ENCODE measurements around the gene E2F2.

E2F2 gene

DNA sequence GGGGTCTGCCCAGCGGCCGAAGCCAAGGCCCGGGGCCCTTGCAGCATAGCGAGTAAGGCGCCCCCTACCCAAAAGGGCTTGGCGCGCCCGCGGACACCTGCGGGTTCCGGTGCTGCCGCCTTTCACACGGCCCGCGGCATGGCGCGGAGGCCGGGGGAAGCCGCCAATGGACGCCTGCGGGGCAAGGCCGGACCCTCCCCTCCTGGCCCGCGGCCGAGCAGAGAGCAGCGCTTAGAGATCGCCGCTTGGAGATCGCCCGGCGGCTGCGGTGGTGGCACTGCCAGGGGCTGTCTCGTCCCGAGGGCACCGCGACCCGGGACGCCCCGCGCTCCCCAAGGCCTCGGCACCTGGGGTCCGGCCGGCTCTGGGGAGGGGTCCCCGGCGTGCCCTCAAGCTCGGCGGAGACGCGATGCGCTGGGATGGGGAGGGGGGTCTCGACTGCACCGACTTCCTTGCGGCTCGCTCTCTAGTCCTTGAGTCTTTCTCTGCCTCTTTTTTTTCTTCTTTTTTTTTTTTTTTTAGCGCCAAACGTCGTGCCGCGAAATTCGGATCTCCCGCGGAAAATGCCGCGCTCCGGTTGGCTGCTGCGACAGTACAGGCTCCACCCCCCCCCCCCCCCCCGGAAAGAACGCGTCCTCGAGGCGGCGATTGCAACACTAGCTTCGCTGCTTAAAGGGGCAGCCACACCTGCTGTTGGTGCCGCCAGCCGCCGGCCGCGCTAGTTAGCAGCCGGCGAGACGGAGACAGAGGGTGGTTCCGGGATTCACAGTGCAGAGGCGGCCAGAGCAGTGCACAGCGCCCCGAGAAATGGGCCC is at the start of gene E2F2:
TSS of gene E2F2 (minus strand) at position 487 of the 815 bp plus-strand sequence. CDS start at position 47, 440 bp downstream.
- peak; percentile 85 for DNase-seq (ENCODE audit: low spot score)
- Histone ChIP-seq H3K9me3 (ENCODE audit: severe bottlenecking) (no peaks in the 10 kb centered on the region), H3K4me3 (ENCODE audit: severe bottlenecking) (peak within 1 kb of the TSS; percentile 56), H3K27me3 (ENCODE audit: insufficient read depth, poor library complexity, severe bottlenecking) (no peaks in the 10 kb centered on the region), H3K4me1 (ENCODE audit: insufficient read depth, poor library complexity, severe bottlenecking) (peaks cover 10% of the 10 kb centered on the region), H3K27ac (ENCODE audit: poor library complexity, severe bottlenecking) (no peak within 1 kb of the TSS), H3K36me3 (ENCODE audit: low read depth) (no peaks in the 10 kb centered on the region)
- peak; percentile 57 for ATAC-seq (ENCODE audit: low read depth)
- TF ChIP-seq, protein P1, sequence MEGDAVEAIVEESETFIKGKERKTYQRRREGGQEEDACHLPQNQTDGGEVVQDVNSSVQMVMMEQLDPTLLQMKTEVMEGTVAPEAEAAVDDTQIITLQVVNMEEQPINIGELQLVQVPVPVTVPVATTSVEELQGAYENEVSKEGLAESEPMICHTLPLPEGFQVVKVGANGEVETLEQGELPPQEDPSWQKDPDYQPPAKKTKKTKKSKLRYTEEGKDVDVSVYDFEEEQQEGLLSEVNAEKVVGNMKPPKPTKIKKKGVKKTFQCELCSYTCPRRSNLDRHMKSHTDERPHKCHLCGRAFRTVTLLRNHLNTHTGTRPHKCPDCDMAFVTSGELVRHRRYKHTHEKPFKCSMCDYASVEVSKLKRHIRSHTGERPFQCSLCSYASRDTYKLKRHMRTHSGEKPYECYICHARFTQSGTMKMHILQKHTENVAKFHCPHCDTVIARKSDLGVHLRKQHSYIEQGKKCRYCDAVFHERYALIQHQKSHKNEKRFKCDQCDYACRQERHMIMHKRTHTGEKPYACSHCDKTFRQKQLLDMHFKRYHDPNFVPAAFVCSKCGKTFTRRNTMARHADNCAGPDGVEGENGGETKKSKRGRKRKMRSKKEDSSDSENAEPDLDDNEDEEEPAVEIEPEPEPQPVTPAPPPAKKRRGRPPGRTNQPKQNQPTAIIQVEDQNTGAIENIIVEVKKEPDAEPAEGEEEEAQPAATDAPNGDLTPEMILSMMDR (IDR thresholded peaks at IDR 0.05; ENCODE audit: poor library complexity, severe bottlenecking) = peak; percentile 4

DNA sequence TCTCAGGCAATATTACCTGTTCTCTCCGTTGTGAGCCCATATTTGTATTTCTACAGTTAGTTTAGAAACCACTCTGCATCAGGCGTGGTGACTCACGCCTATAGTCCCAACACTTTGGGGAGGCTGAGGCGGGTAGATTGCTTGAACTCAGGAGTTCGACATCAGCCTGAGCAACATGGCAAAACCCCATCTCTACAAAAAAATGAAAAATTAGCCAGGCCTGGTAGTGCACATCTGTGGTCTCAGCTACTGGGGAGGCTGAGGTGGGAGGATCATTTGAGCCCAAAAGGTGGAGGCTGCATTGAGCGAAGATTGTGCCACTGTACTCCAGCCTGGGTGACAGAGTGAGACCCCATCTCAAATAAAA is 47.9 kb upstream of the E2F2 start:
- no peak overlapping the region for H3K4me3 ChIP-seq (ENCODE audit: severe bottlenecking)
- ATAC-seq (ENCODE audit: low read depth) (no peak), DNase-seq (ENCODE audit: low spot score) (no peak)
- no peaks in the 10 kb centered on the region for H3K9me3 ChIP-seq (ENCODE audit: severe bottlenecking)
- H3K4me1 ChIP-seq (ENCODE audit: insufficient read depth, poor library complexity, severe bottlenecking) = peaks cover 14% of the 10 kb centered on the region
- H3K27me3 ChIP-seq (ENCODE audit: insufficient read depth, poor library complexity, severe bottlenecking) = no peaks in the 10 kb centered on the region
- H3K36me3 ChIP-seq (ENCODE audit: low read depth) = no peaks in the 10 kb centered on the region
- TF ChIP-seq, protein P1 (IDR thresholded peaks at IDR 0.05; ENCODE audit: poor library complexity, severe bottlenecking) = no peak
- H3K27ac ChIP-seq (ENCODE audit: poor library complexity, severe bottlenecking) = no peak overlapping the region

DNA sequence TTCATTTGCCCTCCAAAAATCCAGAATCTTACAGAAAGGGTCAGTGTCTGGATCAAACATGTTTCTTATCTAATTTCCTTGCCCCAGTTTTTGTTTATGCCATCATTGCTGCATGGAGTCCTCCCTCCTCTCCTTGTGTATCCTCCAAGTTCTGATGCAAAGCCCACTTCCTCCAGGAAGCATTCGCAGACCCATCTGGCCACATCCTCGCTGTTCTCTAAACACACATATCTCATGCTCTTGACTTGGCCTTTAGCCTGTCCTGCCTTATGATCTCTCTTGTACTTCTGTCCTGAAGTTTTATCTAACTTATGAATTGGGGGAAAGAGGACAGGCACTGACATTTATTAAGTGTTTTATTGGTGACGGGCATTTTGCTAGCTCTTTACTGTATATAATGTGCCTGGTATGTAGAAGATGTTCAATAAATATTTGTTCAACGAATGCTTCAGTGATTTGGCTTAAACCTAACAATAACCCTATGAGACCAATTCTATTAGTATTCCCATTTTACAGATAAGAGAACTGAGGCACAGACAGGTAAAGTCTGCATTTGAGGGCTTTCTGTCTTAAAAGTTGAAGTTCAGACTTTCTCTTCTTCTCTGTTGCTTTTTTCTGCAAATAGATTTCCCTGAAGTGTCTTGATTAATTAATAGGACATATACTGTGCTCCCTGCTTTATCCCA is 47.4 kb upstream of the E2F2 start:
- DNase-seq (ENCODE audit: low spot score) (no peak), ATAC-seq (ENCODE audit: low read depth) (no peak)
- Histone ChIP-seq H3K27me3 (ENCODE audit: insufficient read depth, poor library complexity, severe bottlenecking) (no peaks in the 10 kb centered on the region), H3K4me3 (ENCODE audit: severe bottlenecking) (no peak overlapping the region), H3K4me1 (ENCODE audit: insufficient read depth, poor library complexity, severe bottlenecking) (peaks cover 14% of the 10 kb centered on the region), H3K27ac (ENCODE audit: poor library complexity, severe bottlenecking) (peak overlapping the region; percentile 74), H3K36me3 (ENCODE audit: low read depth) (no peaks in the 10 kb centered on the region), H3K9me3 (ENCODE audit: severe bottlenecking) (no peaks in the 10 kb centered on the region)
- TF ChIP-seq, protein P1 (IDR thresholded peaks at IDR 0.05; ENCODE audit: poor library complexity, severe bottlenecking) = no peak

DNA sequence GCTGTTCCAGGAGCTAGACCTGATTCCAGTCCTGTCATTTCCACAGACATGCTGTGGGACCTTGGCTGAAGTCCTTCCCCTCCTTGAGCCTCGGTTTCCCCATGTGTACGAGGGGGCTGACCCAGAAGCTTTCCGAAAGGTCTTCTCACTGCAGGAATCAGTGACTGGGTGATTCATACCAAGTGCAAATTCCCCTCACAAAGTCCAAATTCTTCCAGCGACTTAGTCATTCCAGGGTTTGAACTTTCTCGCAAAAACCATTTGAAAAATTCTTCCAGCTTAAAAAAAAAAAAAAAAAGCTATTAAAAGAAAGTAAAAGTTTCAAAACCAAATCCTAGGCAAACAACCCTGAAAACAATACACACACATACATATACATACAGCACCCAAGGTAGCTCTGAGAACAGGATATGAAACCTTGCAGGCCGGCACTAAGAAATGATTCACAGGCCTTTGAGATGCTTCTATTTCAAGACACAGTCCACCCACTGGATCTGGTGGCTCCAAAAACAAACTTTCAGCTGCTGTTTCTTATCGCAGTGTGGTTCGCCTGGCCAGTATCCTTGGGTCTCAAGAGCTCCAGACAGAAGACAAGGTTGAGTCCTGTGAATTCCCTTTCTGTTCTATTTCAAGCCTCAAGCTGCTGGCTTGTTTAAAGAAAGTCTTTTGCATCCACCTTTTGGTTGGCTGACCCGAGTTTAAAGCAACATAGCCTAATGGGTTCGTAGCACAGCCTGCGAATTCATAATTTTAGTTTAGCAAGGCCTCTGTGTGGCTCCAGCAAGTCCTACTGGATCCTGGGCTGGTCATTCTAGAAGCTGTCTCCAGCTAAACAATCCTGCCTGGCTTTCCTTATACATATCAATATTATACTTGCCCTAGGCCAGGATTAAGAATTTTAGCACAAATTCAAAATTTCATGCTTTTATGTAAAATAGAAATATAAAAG is 46.3 kb upstream of the E2F2 start:
- no peaks in the 10 kb centered on the region for H3K27me3 ChIP-seq (ENCODE audit: insufficient read depth, poor library complexity, severe bottlenecking)
- no peak overlapping the region for H3K4me3 ChIP-seq (ENCODE audit: severe bottlenecking)
- TF ChIP-seq, protein P1 (IDR thresholded peaks at IDR 0.05; ENCODE audit: poor library complexity, severe bottlenecking) = no peak
- H3K36me3 ChIP-seq (ENCODE audit: low read depth) = no peaks in the 10 kb centered on the region
- H3K27ac ChIP-seq (ENCODE audit: poor library complexity, severe bottlenecking) = peak overlapping the region; percentile 74
- DNase-seq (ENCODE audit: low spot score) = no peak
- H3K9me3 ChIP-seq (ENCODE audit: severe bottlenecking) = no peaks in the 10 kb centered on the region
- ATAC-seq (ENCODE audit: low read depth) = peak; percentile 92
- peaks cover 14% of the 10 kb centered on the region for H3K4me1 ChIP-seq (ENCODE audit: insufficient read depth, poor library complexity, severe bottlenecking)
